WTC11 (cell line): ENCODE results near the gene COG4. TPM values are rescaled to one million over a fixed set of nuclear protein-coding genes. Genes with fewer than 3 reads are reported as not detected.
A peak's percentile ranks its signal among the peaks of the same experiment; 100 is the strongest.

Experiments used
- ATAC-seq: fragments of 200-7000 bp; cut with Tn5 transposase; 2 replicates; pipeline ENCODE4 v1.10.0; 2021; ENCODE audit warnings: mild to moderate bottlenecking, moderate library complexity
- CTCF ChIA-PET: fragments of 300-600 bp; sonication (Branson Sonifier 250); formaldehyde crosslinking; loops from one replicate; lab custom pipeline; 2021; ENCODE audit warnings: antibody characterized with exemption; lab: Charles Lee
- POLR2A ChIA-PET: fragments of 350-600 bp; sonication (Branson Sonifier 250); formaldehyde crosslinking; loops from one replicate; lab custom pipeline; 2021; ENCODE audit warnings: antibody characterized with exemption; lab: Charles Lee
- DNase-seq: peaks from one replicate; pipeline ENCODE4 v3.0.0; 2021; ENCODE audit warnings: low spot score
- H3K27ac Mint-ChIP-seq: 2 replicates; pipeline ENCODE4 v1.8.0; 2021; ENCODE audit warnings: mixed read lengths
- H3K27me3 Mint-ChIP-seq: 2 replicates; pipeline ENCODE4 v1.8.0; 2021; ENCODE audit warnings: low read depth, mild to moderate bottlenecking, moderate library complexity, mixed read lengths
- H3K36me3 Mint-ChIP-seq: 2 replicates; pipeline ENCODE4 v1.8.0; 2021; ENCODE audit warnings: mixed read lengths
- H3K4me1 Mint-ChIP-seq: 2 replicates; pipeline ENCODE4 v1.8.0; 2022; ENCODE audit warnings: mixed read lengths
- H3K4me3 Mint-ChIP-seq: 2 replicates; pipeline ENCODE4 v1.8.0; 2021; ENCODE audit warnings: mild to moderate bottlenecking, moderate library complexity, mixed read lengths
- H3K9me3 Mint-ChIP-seq: 2 replicates; pipeline ENCODE4 v1.8.0; 2021; ENCODE audit warnings: mixed read lengths
- CREM ChIP-seq: sonication (generic); formaldehyde crosslinking; IDR thresholded peaks from 2 replicates; pipeline ENCODE4 v1.8.1; 2022; ENCODE audit warnings: mild to moderate bottlenecking, missing genetic modification reagents, moderate library complexity
- EMX1 ChIP-seq: fragments of 250-450 bp; sonication (Bioruptor Pico); IDR thresholded peaks from 2 replicates; pipeline ENCODE4 v1.8.0; 2021; ENCODE audit warnings: mild to moderate bottlenecking
- ETV6 ChIP-seq: sonication (generic); formaldehyde crosslinking; IDR thresholded peaks from 2 replicates; pipeline ENCODE4 v1.8.1; 2022; ENCODE audit warnings: mild to moderate bottlenecking, missing genetic modification reagents
- FOXK1 ChIP-seq: sonication (generic); formaldehyde crosslinking; IDR thresholded peaks from 2 replicates; pipeline ENCODE4 v1.8.0; 2022; ENCODE audit warnings: mild to moderate bottlenecking, moderate library complexity, missing genetic modification reagents
- FOXP1 ChIP-seq: sonication (generic); formaldehyde crosslinking; IDR thresholded peaks from 2 replicates; pipeline ENCODE4 v1.8.0; 2022; ENCODE audit warnings: missing genetic modification reagents, mild to moderate bottlenecking, moderate library complexity, borderline replicate concordance
- GABPB1 ChIP-seq: sonication (generic); formaldehyde crosslinking; IDR thresholded peaks from 2 replicates; pipeline ENCODE4 v1.8.1; 2023; ENCODE audit warnings: mild to moderate bottlenecking, missing genetic modification reagents
- KAT7 ChIP-seq: sonication (generic); formaldehyde crosslinking; IDR thresholded peaks from 2 replicates; pipeline ENCODE4 v1.8.1; 2023; ENCODE audit warnings: missing genetic modification reagents, mild to moderate bottlenecking, borderline replicate concordance
- TEAD1 ChIP-seq: sonication (generic); formaldehyde crosslinking; IDR thresholded peaks from 2 replicates; pipeline ENCODE4 v1.8.0; 2022; ENCODE audit warnings: mild to moderate bottlenecking, missing genetic modification reagents
- ZNF263 ChIP-seq: sonication (generic); formaldehyde crosslinking; IDR thresholded peaks from 2 replicates; pipeline ENCODE4 v1.8.1; 2022; ENCODE audit warnings: low read depth, mild to moderate bottlenecking, moderate library complexity, missing genetic modification reagents
- total RNA-seq: library from RNA; stranded (reverse); gene quantifications from 3 replicates; pipeline ENCODE4 v1.2.3, GENCODE V29; 2021
- TF ChIP-seq, protein P1 (sequence below): sonication (generic); formaldehyde crosslinking; IDR thresholded peaks from 2 replicates; pipeline ENCODE4 v1.8.1; 2022; ENCODE audit warnings: mild to moderate bottlenecking, missing genetic modification reagents, moderate library complexity, borderline replicate concordance
- TF ChIP-seq, protein P2 (sequence below): sonication (generic); formaldehyde crosslinking; IDR thresholded peaks from 2 replicates; pipeline ENCODE4 v1.8.0; 2022; ENCODE audit warnings: mild to moderate bottlenecking, missing genetic modification reagents
- TF ChIP-seq, protein P3 (sequence below): fragments of 250-450 bp; sonication (Bioruptor Pico); IDR thresholded peaks from 2 replicates; pipeline ENCODE4 v1.9.0; 2021; ENCODE audit warnings: mild to moderate bottlenecking
- TF ChIP-seq, protein P4 (sequence below): fragments of 250-450 bp; sonication (Bioruptor Pico); IDR thresholded peaks from 2 replicates; pipeline ENCODE4 v1.9.0; 2021; ENCODE audit warnings: mild to moderate bottlenecking
- TF ChIP-seq, protein P5 (sequence below): sonication (generic); formaldehyde crosslinking; IDR thresholded peaks from 2 replicates; pipeline ENCODE4 v1.8.1; 2023; ENCODE audit warnings: mild to moderate bottlenecking, missing genetic modification reagents
- TF ChIP-seq, protein P6 (sequence below): sonication (generic); formaldehyde crosslinking; IDR thresholded peaks from 2 replicates; pipeline ENCODE4 v1.8.0; 2022; ENCODE audit warnings: mild to moderate bottlenecking, missing genetic modification reagents
- TF ChIP-seq, protein P7 (sequence below): sonication (generic); formaldehyde crosslinking; IDR thresholded peaks from 2 replicates; pipeline ENCODE4 v1.8.1; 2023; ENCODE audit warnings: mild to moderate bottlenecking, moderate library complexity, missing genetic modification reagents
- TF ChIP-seq, protein P8 (sequence below): sonication (generic); formaldehyde crosslinking; IDR thresholded peaks from 2 replicates; pipeline ENCODE4 v1.8.1; 2022; ENCODE audit warnings: mild to moderate bottlenecking, moderate library complexity, missing genetic modification reagents

The COG4 gene
- total RNA-seq, 1 experiment from 2014 or later, result 56.6 TPM

DNA sequence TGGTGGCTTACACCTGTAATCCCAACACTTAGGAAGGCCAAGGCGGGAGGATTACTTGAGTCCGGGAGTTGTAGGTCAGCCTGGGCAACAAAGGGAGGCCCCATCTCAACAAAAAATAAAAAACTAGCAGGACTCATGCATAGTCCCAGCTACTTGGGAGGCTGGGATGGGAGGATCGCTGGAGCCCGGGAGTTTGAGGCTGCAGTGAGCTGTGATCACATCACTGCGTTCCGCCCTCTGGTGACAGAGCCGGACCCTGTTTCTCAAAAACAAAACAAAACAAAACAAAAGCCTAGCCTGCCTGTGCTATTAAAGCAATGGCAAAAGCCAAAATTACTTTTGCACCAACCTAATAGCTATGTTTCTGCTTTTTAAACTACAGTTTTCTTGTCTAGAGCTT lies 67.4 kb downstream of the COG4 start (continued):
- TF ChIP-seq, protein P1, sequence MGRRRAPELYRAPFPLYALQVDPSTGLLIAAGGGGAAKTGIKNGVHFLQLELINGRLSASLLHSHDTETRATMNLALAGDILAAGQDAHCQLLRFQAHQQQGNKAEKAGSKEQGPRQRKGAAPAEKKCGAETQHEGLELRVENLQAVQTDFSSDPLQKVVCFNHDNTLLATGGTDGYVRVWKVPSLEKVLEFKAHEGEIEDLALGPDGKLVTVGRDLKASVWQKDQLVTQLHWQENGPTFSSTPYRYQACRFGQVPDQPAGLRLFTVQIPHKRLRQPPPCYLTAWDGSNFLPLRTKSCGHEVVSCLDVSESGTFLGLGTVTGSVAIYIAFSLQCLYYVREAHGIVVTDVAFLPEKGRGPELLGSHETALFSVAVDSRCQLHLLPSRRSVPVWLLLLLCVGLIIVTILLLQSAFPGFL (CRISPR knock-in tag), result no peak
- TF ChIP-seq FOXP1, result no peak
- TF ChIP-seq, all 79 proteins: peak for 0

DNA sequence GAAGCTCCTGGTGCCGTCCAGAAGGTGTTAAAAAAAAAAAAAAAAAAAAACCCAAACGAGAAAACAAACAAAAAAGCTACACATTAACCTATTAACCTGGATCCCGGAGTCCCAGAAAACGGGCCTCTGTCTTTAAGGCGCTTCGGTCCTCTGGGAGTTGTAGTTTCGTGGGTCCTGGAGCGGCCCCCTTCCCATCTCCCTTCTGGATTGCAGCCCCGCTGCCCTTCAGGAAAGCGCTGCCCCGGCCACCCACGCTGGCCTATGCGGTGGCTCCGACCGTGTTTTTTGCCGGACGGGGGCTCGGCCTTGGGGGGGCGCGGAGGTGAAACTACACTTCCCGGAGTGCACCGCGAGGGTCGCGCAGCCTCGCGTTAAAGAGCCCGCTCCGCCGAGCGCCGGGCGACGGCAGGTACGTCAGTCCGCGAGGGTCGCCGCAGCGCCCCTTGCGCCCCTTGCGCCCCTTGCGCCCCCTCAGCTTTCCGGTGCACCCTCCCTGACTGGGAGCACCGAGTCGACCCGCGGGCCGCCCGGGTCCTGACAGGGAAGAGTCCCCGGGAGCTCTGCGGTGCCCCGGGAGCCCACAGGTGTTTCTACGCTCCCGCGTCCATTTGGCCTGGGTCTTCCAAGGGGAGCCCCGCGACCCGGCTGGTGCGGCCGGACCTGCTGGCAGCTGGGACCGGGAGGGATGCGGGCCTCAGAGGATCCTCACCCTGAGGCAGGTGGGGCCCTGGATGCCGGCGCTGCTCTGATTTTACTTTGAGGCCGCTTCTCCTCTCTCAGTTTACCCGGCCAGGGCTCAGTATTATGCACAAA lies 68.9 kb downstream of the COG4 start, which contains the start of gene FCSK:
Gene FCSK (plus strand): TSS at position 374 of the 813 bp plus-strand sequence. CDS start 8,596 bp downstream, outside the sequence.
- H3K36me3 Mint-ChIP-seq, result no peaks in the 10 kb centered on the region
- POLR2A ChIA-PET, result interaction anchor here (0.7 to 2.2 kb wide), 7 partner anchors 15 to 165 kb away, joined by 3 to 17 read pairs (median 4); partner anchors contain the start of genes AARS1, DDX19A and ST3GAL2
- CTCF ChIA-PET, result interaction anchor here (0.7 to 3.9 kb wide), 8 partner anchors 9 to 122 kb away, joined by 3 to 24 read pairs (median 6); no protein-coding TSS in a partner anchor
- DNase-seq, result peak; percentile 84
- TF ChIP-seq, protein P2, sequence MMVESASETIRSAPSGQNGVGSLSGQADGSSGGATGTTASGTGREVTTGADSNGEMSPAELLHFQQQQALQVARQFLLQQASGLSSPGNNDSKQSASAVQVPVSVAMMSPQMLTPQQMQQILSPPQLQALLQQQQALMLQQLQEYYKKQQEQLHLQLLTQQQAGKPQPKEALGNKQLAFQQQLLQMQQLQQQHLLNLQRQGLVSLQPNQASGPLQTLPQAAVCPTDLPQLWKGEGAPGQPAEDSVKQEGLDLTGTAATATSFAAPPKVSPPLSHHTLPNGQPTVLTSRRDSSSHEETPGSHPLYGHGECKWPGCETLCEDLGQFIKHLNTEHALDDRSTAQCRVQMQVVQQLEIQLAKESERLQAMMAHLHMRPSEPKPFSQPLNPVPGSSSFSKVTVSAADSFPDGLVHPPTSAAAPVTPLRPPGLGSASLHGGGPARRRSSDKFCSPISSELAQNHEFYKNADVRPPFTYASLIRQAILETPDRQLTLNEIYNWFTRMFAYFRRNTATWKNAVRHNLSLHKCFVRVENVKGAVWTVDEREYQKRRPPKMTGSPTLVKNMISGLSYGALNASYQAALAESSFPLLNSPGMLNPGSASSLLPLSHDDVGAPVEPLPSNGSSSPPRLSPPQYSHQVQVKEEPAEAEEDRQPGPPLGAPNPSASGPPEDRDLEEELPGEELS (CRISPR knock-in tag), result 0 out of 2 replicates have a peak, but pooled peaks have one; percentile 38
- TF ChIP-seq ETV6 (CRISPR knock-in tag), result peak; percentile 48; the same call in 1 of the 2 replicates
- no peak for TF ChIP-seq EMX1 (CRISPR knock-in tag)
- peak; percentile 71; the same call in 1 of the 2 replicates for TF ChIP-seq ZNF263 (CRISPR knock-in tag)
- peak; percentile 53; the same call in 1 of the 2 replicates for TF ChIP-seq FOXP1
- TF ChIP-seq GABPB1 (CRISPR knock-in tag), result peak; percentile 42; the same call in 1 of the 2 replicates
- TF ChIP-seq, protein P3, sequence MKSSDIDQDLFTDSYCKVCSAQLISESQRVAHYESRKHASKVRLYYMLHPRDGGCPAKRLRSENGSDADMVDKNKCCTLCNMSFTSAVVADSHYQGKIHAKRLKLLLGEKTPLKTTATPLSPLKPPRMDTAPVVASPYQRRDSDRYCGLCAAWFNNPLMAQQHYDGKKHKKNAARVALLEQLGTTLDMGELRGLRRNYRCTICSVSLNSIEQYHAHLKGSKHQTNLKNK (CRISPR knock-in tag), result no peak
- TF ChIP-seq TEAD1 (CRISPR knock-in tag), result 0 out of 2 replicates have a peak, but pooled peaks have one; percentile 15
- TF ChIP-seq, protein P4, sequence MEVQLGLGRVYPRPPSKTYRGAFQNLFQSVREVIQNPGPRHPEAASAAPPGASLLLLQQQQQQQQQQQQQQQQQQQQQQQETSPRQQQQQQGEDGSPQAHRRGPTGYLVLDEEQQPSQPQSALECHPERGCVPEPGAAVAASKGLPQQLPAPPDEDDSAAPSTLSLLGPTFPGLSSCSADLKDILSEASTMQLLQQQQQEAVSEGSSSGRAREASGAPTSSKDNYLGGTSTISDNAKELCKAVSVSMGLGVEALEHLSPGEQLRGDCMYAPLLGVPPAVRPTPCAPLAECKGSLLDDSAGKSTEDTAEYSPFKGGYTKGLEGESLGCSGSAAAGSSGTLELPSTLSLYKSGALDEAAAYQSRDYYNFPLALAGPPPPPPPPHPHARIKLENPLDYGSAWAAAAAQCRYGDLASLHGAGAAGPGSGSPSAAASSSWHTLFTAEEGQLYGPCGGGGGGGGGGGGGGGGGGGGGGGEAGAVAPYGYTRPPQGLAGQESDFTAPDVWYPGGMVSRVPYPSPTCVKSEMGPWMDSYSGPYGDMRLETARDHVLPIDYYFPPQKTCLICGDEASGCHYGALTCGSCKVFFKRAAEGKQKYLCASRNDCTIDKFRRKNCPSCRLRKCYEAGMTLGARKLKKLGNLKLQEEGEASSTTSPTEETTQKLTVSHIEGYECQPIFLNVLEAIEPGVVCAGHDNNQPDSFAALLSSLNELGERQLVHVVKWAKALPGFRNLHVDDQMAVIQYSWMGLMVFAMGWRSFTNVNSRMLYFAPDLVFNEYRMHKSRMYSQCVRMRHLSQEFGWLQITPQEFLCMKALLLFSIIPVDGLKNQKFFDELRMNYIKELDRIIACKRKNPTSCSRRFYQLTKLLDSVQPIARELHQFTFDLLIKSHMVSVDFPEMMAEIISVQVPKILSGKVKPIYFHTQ (CRISPR knock-in tag), result no peak
- TF ChIP-seq, protein P5, sequence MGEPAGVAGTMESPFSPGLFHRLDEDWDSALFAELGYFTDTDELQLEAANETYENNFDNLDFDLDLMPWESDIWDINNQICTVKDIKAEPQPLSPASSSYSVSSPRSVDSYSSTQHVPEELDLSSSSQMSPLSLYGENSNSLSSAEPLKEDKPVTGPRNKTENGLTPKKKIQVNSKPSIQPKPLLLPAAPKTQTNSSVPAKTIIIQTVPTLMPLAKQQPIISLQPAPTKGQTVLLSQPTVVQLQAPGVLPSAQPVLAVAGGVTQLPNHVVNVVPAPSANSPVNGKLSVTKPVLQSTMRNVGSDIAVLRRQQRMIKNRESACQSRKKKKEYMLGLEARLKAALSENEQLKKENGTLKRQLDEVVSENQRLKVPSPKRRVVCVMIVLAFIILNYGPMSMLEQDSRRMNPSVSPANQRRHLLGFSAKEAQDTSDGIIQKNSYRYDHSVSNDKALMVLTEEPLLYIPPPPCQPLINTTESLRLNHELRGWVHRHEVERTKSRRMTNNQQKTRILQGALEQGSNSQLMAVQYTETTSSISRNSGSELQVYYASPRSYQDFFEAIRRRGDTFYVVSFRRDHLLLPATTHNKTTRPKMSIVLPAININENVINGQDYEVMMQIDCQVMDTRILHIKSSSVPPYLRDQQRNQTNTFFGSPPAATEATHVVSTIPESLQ, result no peak
- 0 out of 2 replicates have a peak, but pooled peaks have one; percentile 41 for TF ChIP-seq FOXK1 (CRISPR knock-in tag)
- TF ChIP-seq, protein P6, sequence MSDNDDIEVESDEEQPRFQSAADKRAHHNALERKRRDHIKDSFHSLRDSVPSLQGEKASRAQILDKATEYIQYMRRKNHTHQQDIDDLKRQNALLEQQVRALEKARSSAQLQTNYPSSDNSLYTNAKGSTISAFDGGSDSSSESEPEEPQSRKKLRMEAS (CRISPR knock-in tag), result peak; percentile 48; the same call in 1 of the 2 replicates
- TF ChIP-seq KAT7 (CRISPR knock-in tag), result peak; percentile 64; the same call in 1 of the 2 replicates
- TF ChIP-seq, protein P7, sequence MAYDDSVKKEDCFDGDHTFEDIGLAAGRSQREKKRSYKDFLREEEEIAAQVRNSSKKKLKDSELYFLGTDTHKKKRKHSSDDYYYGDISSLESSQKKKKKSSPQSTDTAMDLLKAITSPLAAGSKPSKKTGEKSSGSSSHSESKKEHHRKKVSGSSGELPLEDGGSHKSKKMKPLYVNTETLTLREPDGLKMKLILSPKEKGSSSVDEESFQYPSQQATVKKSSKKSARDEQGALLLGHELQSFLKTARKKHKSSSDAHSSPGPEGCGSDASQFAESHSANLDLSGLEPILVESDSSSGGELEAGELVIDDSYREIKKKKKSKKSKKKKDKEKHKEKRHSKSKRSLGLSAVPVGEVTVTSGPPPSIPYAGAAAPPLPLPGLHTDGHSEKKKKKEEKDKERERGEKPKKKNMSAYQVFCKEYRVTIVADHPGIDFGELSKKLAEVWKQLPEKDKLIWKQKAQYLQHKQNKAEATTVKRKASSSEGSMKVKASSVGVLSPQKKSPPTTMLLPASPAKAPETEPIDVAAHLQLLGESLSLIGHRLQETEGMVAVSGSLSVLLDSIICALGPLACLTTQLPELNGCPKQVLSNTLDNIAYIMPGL (CRISPR knock-in tag), result peak; percentile 90
- TF ChIP-seq, protein P8, sequence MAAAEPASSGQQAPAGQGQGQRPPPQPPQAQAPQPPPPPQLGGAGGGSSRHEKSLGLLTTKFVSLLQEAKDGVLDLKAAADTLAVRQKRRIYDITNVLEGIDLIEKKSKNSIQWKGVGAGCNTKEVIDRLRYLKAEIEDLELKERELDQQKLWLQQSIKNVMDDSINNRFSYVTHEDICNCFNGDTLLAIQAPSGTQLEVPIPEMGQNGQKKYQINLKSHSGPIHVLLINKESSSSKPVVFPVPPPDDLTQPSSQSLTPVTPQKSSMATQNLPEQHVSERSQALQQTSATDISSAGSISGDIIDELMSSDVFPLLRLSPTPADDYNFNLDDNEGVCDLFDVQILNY (CRISPR knock-in tag), result peak; percentile 60; the same call in 1 of the 2 replicates
- TF ChIP-seq CREM (CRISPR knock-in tag), result peak; percentile 63
- H3K27ac Mint-ChIP-seq, result peak within 1 kb of the TSS; percentile 97
- H3K4me3 Mint-ChIP-seq, result peak within 1 kb of the TSS; percentile 92
- H3K9me3 Mint-ChIP-seq, result peaks cover 4% of the 10 kb centered on the region
- no peaks in the 10 kb centered on the region for H3K27me3 Mint-ChIP-seq
- peaks cover 10% of the 10 kb centered on the region for H3K4me1 Mint-ChIP-seq
- peak; percentile 94 for ATAC-seq
